H9 (cell line): Measurements from ENCODE around the gene GET3. TPM values are rescaled to one million over a fixed set of nuclear protein-coding genes. Genes with fewer than 3 reads are reported as not detected.
A peak's percentile ranks its signal among the peaks of the same experiment; 100 is the strongest.

Source experiments
- DNase-seq: peaks from one replicate; pipeline ENCODE4 v3.0.0-alpha.2; 2017
- H2AFZ ChIP-seq: one replicate; pipeline ENCODE4 v1.6.1; 2013; ENCODE audit warnings: mild to moderate bottlenecking, low read length, control low read depth, moderate library complexity
- H2AK5ac ChIP-seq: 2 replicates; pipeline ENCODE4 v1.6.1; 2013; ENCODE audit warnings: low read length, control low read depth, mixed read lengths; ENCODE audit not compliant: insufficient read length
- H2BK120ac ChIP-seq: one replicate; pipeline ENCODE4 v1.6.1; 2013; ENCODE audit warnings: low read depth, mild to moderate bottlenecking, low read length, control low read depth, inconsistent platforms; ENCODE audit not compliant: poor library complexity, severe bottlenecking
- H2BK12ac ChIP-seq: 2 replicates; pipeline ENCODE4 v1.6.1; 2013; ENCODE audit warnings: low read length, control low read depth, mixed read lengths, low read depth; ENCODE audit not compliant: insufficient read length
- H2BK15ac ChIP-seq: 2 replicates; pipeline ENCODE4 v1.6.1; 2013; ENCODE audit warnings: low read depth, low read length, control low read depth
- H2BK20ac ChIP-seq: one replicate; pipeline ENCODE4 v1.6.1; 2013; ENCODE audit warnings: low read depth, mild to moderate bottlenecking, low read length, control low read depth, inconsistent platforms; ENCODE audit not compliant: poor library complexity, severe bottlenecking
- H2BK5ac ChIP-seq: 2 replicates; pipeline ENCODE4 v1.6.1; 2013; ENCODE audit warnings: low read length, control low read depth, mixed read lengths; ENCODE audit not compliant: insufficient read length
- H3K14ac ChIP-seq: 2 replicates; pipeline ENCODE4 v1.6.1; 2013; ENCODE audit warnings: low read length, control low read depth; ENCODE audit not compliant: insufficient read depth
- H3K18ac ChIP-seq: 2 replicates; pipeline ENCODE4 v1.6.1; 2013; ENCODE audit warnings: low read depth, mild to moderate bottlenecking, mixed read lengths, low read length, control low read depth; ENCODE audit not compliant: insufficient read length
- H3K23ac ChIP-seq: 2 replicates; pipeline ENCODE4 v1.6.1; 2013; ENCODE audit warnings: low read length, control low read depth, mixed read lengths, low read depth; ENCODE audit not compliant: insufficient read length
- H3K23me2 ChIP-seq: 2 replicates; pipeline ENCODE4 v1.6.1; 2013; ENCODE audit warnings: low read depth, mild to moderate bottlenecking, mixed read lengths, low read length, control low read depth; ENCODE audit not compliant: insufficient read length, poor library complexity, severe bottlenecking
- H3K27ac ChIP-seq: 2 replicates; pipeline ENCODE4 v1.5.1; 2013; ENCODE audit warnings: low read length, control low read depth, mixed read lengths, low read depth; ENCODE audit not compliant: insufficient read length
- H3K27me3 ChIP-seq: 2 replicates; pipeline ENCODE4 v1.6.1; 2013; ENCODE audit warnings: low read length, control low read depth, inconsistent platforms; ENCODE audit not compliant: insufficient read depth
- H3K4ac ChIP-seq: 2 replicates; pipeline ENCODE4 v1.6.1; 2013; ENCODE audit warnings: low read depth, mild to moderate bottlenecking, control low read depth, inconsistent platforms, low read length, moderate library complexity
- H3K4me1 ChIP-seq: 2 replicates; pipeline ENCODE4 v1.6.1; 2013; ENCODE audit warnings: low read length, control low read depth, inconsistent platforms; ENCODE audit not compliant: insufficient read depth
- H3K4me2 ChIP-seq: 2 replicates; pipeline ENCODE4 v1.6.1; 2013; ENCODE audit warnings: low read length, control low read depth, mixed read lengths; ENCODE audit not compliant: insufficient read length, insufficient read depth
- H3K56ac ChIP-seq: 2 replicates; pipeline ENCODE4 v1.6.1; 2013; ENCODE audit warnings: low read depth, mild to moderate bottlenecking, mixed read lengths, low read length, control low read depth; ENCODE audit not compliant: insufficient read length
- H3K79me1 ChIP-seq: 2 replicates; pipeline ENCODE4 v1.6.1; 2013; ENCODE audit warnings: low read depth, mild to moderate bottlenecking, moderate library complexity, low read length, control low read depth, inconsistent platforms; ENCODE audit not compliant: insufficient read depth, poor library complexity, severe bottlenecking
- H3K79me2 ChIP-seq: 2 replicates; pipeline ENCODE4 v1.6.1; 2013; ENCODE audit warnings: low read length, control low read depth, inconsistent platforms; ENCODE audit not compliant: insufficient read depth
- H3K9ac ChIP-seq: 2 replicates; pipeline ENCODE4 v1.6.1; 2013; ENCODE audit warnings: low read length, control low read depth, mixed read lengths; ENCODE audit not compliant: insufficient read length; ENCODE audit errors: extremely low read depth
- H3K9me3 ChIP-seq: one replicate; pipeline ENCODE4 v1.6.1; 2013; ENCODE audit warnings: low read depth, low read length, inconsistent platforms; ENCODE audit not compliant: control insufficient read depth
- H3T11ph ChIP-seq: one replicate; pipeline ENCODE4 v1.6.1; 2013; ENCODE audit warnings: mild to moderate bottlenecking, low read length, control low read depth, inconsistent platforms
- H4K20me1 ChIP-seq: one replicate; pipeline ENCODE4 v1.6.1; 2013; ENCODE audit not compliant: control insufficient read depth, insufficient read length, insufficient read depth
- H4K5ac ChIP-seq: 2 replicates; pipeline ENCODE4 v1.6.1; 2013; ENCODE audit warnings: low read depth, mild to moderate bottlenecking, mixed read lengths, low read length, control low read depth; ENCODE audit not compliant: insufficient read length
- H4K8ac ChIP-seq: replicated peaks from 2 replicates; pipeline ENCODE4 v1.6.1; 2013; ENCODE audit warnings: low read length, control low read depth, mixed read lengths, low read depth; ENCODE audit not compliant: insufficient read length
- H4K91ac ChIP-seq: 2 replicates; pipeline ENCODE4 v1.6.1; 2013; ENCODE audit warnings: low read depth, mild to moderate bottlenecking, moderate library complexity, mixed read lengths, low read length, control low read depth; ENCODE audit not compliant: insufficient read length
- H3K27ac Mint-ChIP-seq, 3 experiments: 2 replicates in 2 of 3; 3 replicates in 1 of 3; pipeline ENCODE4 v1.8.0; 2020 to 2021; ENCODE audit warnings: mixed read lengths in 3 of 3, mild to moderate bottlenecking in 1 of 3, moderate library complexity in 1 of 3
- H3K27me3 Mint-ChIP-seq: 2 replicates; pipeline ENCODE4 v1.8.0; 2021; ENCODE audit warnings: low read depth, mild to moderate bottlenecking, moderate library complexity, mixed read lengths
- H3K36me3 Mint-ChIP-seq, 3 experiments: 2 replicates in 2 of 3; 3 replicates in 1 of 3; pipeline ENCODE4 v1.8.0; 2020 to 2021; ENCODE audit warnings: low read depth in 3 of 3, mixed read lengths in 3 of 3; ENCODE audit not compliant: insufficient read depth in 1 of 3
- H3K4me1 Mint-ChIP-seq, 2 experiments: 2 replicates each; pipeline ENCODE4 v1.8.0; 2020; ENCODE audit warnings: mixed read lengths in 2 of 2
- H3K4me3 Mint-ChIP-seq, 2 experiments: 2 replicates in 1 of 2; 3 replicates in 1 of 2; pipeline ENCODE4 v1.8.0; 2020 to 2021; ENCODE audit warnings: mild to moderate bottlenecking in 2 of 2, mixed read lengths in 2 of 2, moderate library complexity in 1 of 2
- H3K9me3 Mint-ChIP-seq, 2 experiments: 2 replicates in 1 of 2; 3 replicates in 1 of 2; pipeline ENCODE4 v1.8.0; 2020; ENCODE audit warnings: mild to moderate bottlenecking in 2 of 2, mixed read lengths in 2 of 2, moderate library complexity in 1 of 2
- WGBS: extraction: QIAGEN DNeasy Blood & Tissue Kit; methylation state at CpG from one replicate; pipeline ENCODE4 v1.1.7; 2013; ENCODE audit warnings: missing lambda C conversion rate, low lambda C conversion rate, mixed read lengths; ENCODE audit not compliant: insufficient read length; ENCODE audit errors: extremely low coverage; 5-methylcytosine and 5-hydroxymethylcytosine counted together
- total RNA-seq: library from RNA; stranded (reverse); gene quantifications from 2 replicates; pipeline ENCODE4 v1.2.1, GENCODE V29; 2021
- TF ChIP-seq, protein P1 (sequence below): fragments of 200-600 bp; sonication (generic); conservative IDR thresholded peaks from 3 replicates; pipeline ENCODE4 v1.8.0; 2021; ENCODE audit warnings: antibody characterized with exemption, mild to moderate bottlenecking

Gene GET3
- total RNA-seq, 1 experiment from 2014 or later: 81.6 TPM

DNA sequence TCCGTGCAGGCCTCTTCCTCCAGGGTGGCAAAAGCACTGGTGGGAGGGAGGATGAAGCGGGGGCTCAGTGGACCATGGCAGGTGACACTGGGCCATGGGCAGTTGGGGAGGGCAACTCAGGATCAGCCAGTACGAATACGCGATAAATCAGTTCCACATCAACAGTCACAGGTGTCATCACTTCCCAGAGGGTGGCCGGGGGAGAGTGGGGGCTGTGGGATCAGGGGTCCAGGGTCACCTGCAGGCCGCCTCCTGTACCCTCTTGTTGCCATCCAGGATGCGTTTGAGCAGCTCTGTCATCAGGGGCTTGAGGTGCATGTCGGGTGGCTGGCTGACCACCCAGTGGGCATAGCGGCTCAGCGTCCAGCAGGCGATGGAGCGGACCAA, 31.0 kb upstream of the GET3 start:
- Histone ChIP-seq H3K4me2 (no peak overlapping the region), H3K79me2 (no peaks in the 10 kb centered on the region), H2BK12ac (no peak overlapping the region), H4K20me1 (no peaks in the 10 kb centered on the region), H3T11ph (no peak overlapping the region), H2AFZ (no peak overlapping the region), H3K56ac (no peak overlapping the region), H4K5ac (no peak overlapping the region), H3K9me3 (no peaks in the 10 kb centered on the region), H2AK5ac (no peak overlapping the region), H3K23me2 (no peaks in the 10 kb centered on the region), H3K9ac (no peak overlapping the region), H2BK20ac (no peak overlapping the region), H4K91ac (no peak overlapping the region), H3K23ac (no peak overlapping the region), H4K8ac (no peak overlapping the region), H3K4me1 (no peaks in the 10 kb centered on the region), H3K27ac (no peak overlapping the region), H3K27me3 (no peaks in the 10 kb centered on the region), H3K18ac (no peak overlapping the region), H3K14ac (no peak overlapping the region), H3K4ac (no peak overlapping the region), H2BK15ac (no peak overlapping the region), H2BK5ac (no peak overlapping the region), H3K79me1 (no peaks in the 10 kb centered on the region), H2BK120ac (no peak overlapping the region)
- no CpG with 5 or more reads among the region's 13 CpGs for WGBS
- Mint-ChIP-seq H3K27ac (peak overlapping the region in 1 of 3 experiments; percentile 35; a peak in 1 of 7 replicates), H3K27me3 (no peaks in the 10 kb centered on the region; the same call in 1 of the 2 replicates), H3K4me1 (peaks cover 7 to 14% of the 10 kb centered on the region in 2 experiments), H3K36me3 (peaks cover 58 to 90% (median 83%) of the 10 kb centered on the region in 3 experiments), H3K4me3 (no peak overlapping the region), H3K9me3 (no peaks in the 10 kb centered on the region; a peak in 1 of 5 replicates)
- DNase-seq: no peak
- TF ChIP-seq, protein P1, sequence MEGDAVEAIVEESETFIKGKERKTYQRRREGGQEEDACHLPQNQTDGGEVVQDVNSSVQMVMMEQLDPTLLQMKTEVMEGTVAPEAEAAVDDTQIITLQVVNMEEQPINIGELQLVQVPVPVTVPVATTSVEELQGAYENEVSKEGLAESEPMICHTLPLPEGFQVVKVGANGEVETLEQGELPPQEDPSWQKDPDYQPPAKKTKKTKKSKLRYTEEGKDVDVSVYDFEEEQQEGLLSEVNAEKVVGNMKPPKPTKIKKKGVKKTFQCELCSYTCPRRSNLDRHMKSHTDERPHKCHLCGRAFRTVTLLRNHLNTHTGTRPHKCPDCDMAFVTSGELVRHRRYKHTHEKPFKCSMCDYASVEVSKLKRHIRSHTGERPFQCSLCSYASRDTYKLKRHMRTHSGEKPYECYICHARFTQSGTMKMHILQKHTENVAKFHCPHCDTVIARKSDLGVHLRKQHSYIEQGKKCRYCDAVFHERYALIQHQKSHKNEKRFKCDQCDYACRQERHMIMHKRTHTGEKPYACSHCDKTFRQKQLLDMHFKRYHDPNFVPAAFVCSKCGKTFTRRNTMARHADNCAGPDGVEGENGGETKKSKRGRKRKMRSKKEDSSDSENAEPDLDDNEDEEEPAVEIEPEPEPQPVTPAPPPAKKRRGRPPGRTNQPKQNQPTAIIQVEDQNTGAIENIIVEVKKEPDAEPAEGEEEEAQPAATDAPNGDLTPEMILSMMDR: no peak
